BJ (cell line): ENCODE data around the gene MYOF. TPM values are rescaled to one million over a fixed set of nuclear protein-coding genes. Genes with fewer than 3 reads are reported as not detected.

ENCODE experiments used
- CTCF ChIA-PET: fragments of 350-600 bp; formaldehyde crosslinking; extraction: SDS; loops from one replicate; lab custom pipeline; 2021; ENCODE audit warnings: antibody characterized with exemption, inconsistent platforms; lab: Yijun Ruan, JAX
- POLR2A ChIA-PET: fragments of 300-600 bp; sonication (Branson Sonifier 250); formaldehyde crosslinking; extraction: SDS; loops from one replicate; lab custom pipeline; 2021; ENCODE audit warnings: antibody characterized with exemption; lab: Charles Lee
- DNase-seq: peaks from one replicate; pipeline ENCODE4 v3.0.0-alpha.2; 2011; ENCODE audit warnings: low read depth
- H3K27me3 ChIP-seq: 2 replicates; pipeline ENCODE4 v1.6.0; 2011; ENCODE audit warnings: low read length; ENCODE audit not compliant: control insufficient read depth, insufficient read depth
- H3K36me3 ChIP-seq: 2 replicates; pipeline ENCODE4 v1.5.1; 2011; ENCODE audit warnings: low read length; ENCODE audit not compliant: control insufficient read depth, insufficient read depth
- H3K4me3 ChIP-seq: 2 replicates; pipeline ENCODE4 v1.5.1; 2011; ENCODE audit warnings: low read depth, mild to moderate bottlenecking, control low read depth, low read length
- CTCF ChIP-seq: IDR thresholded peaks from 2 replicates; pipeline ENCODE4 v1.5.1; 2011; ENCODE audit warnings: low read depth, mild to moderate bottlenecking, control low read depth, inconsistent platforms, low read length, moderate library complexity; ENCODE audit not compliant: insufficient read depth
- polyA plus RNA-seq: library from polyadenylated mRNA; depleted of rRNA; stranded (reverse); fragments of >200 nt; gene quantifications from 2 replicates; pipeline ENCODE4 v1.2.3, GENCODE V29; 2011

The MYOF gene
- polyA plus RNA-seq, 1 experiment: 355 TPM

- DNase-seq: no peak
These were observed 25.7 kb downstream of the MYOF start for GRCh38 chr10:93456480-93456879.

GRCh38 chr10:93454736-93455135 is 27.4 kb downstream of the MYOF start:
- ChIA-PET POLR2A (interaction anchor here (0.7 kb wide), 1 partner anchor 16 kb away, joined by 20 read pairs; no protein-coding TSS in a partner anchor), CTCF (interaction anchor here (1.1 kb wide), 1 partner anchor 28 kb away, joined by 5 read pairs; the partner anchor contains the start of gene MYOF)
- H3K4me3 ChIP-seq: no peak overlapping the region
- H3K36me3 ChIP-seq: peaks cover 23% of the 10 kb centered on the region
- no peak for TF ChIP-seq CTCF
- no peaks in the 10 kb centered on the region for H3K27me3 ChIP-seq
- DNase-seq: no peak

More at GRCh38 chr10:93456480-93456879, 25.7 kb downstream of the MYOF start:
- ChIA-PET CTCF (interaction anchor here (1.3 to 2.5 kb wide), 4 partner anchors 11 to 79 kb away, joined by 3 to 15 read pairs (median 4); partner anchors contain the start of gene MYOF), POLR2A (interaction anchor here (0.9 kb wide), 1 partner anchor 20 kb away, joined by 3 read pairs; no protein-coding TSS in a partner anchor)
- H3K4me3 ChIP-seq: no peak overlapping the region
- no peak for TF ChIP-seq CTCF
- H3K27me3 ChIP-seq: no peaks in the 10 kb centered on the region
- H3K36me3 ChIP-seq: peaks cover 17% of the 10 kb centered on the region

DNA sequence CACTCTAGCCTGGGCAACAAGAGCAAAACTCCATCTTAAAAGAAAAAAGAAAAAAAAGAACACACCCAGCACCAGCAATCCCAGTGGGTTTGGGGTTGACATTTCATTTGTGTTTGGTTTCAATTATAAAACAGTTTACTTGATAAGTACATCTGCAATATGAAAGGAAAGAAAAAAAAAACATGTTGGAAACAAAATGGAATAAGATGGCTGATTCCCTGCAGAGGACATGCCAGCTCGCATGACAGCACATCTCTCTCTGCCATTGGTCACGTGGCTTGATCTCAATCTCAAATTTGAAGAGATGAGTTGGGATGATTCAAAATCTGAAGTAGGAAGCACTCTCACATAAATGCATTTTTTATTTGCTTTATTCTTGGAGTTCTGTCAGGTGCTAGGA is 28.0 kb downstream of the MYOF start:
- DNase-seq: no peak

GRCh38 chr10:93452143-93452542 is 30.0 kb downstream of the MYOF start:
- H3K36me3 ChIP-seq: peaks cover 29% of the 10 kb centered on the region
- CTCF ChIA-PET: no interaction called here
- no peak for DNase-seq

More for the DNA sequence above, 28.0 kb downstream of the MYOF start:
- Histone ChIP-seq H3K36me3 (peaks cover 27% of the 10 kb centered on the region), H3K27me3 (no peaks in the 10 kb centered on the region), H3K4me3 (no peak overlapping the region)
- ChIA-PET CTCF (interaction anchor here (1.1 to 1.2 kb wide), 2 partner anchors 28 to 78 kb away, joined by 3 to 5 read pairs; partner anchors contain the start of gene MYOF), POLR2A (no interaction called here)
- TF ChIP-seq CTCF: no peak

More at GRCh38 chr10:93452143-93452542, 30.0 kb downstream of the MYOF start:
- POLR2A ChIA-PET: no interaction called here
- Histone ChIP-seq H3K4me3 (no peak overlapping the region), H3K27me3 (no peaks in the 10 kb centered on the region)
- no peak for TF ChIP-seq CTCF
